WTC11 (cell line): Measurements from ENCODE around the gene ZNF740. TPM values are rescaled to one million over a fixed set of nuclear protein-coding genes. Genes with fewer than 3 reads are reported as not detected.

Experiments
- ATAC-seq: fragments of 200-7000 bp; cut with Tn5 transposase; 2 replicates; pipeline ENCODE4 v1.10.0; 2021; ENCODE audit warnings: mild to moderate bottlenecking, moderate library complexity
- CTCF ChIA-PET: fragments of 300-600 bp; sonication (Branson Sonifier 250); formaldehyde crosslinking; loops from one replicate; lab custom pipeline; 2021; ENCODE audit warnings: antibody characterized with exemption; lab: Charles Lee
- POLR2A ChIA-PET: fragments of 350-600 bp; sonication (Branson Sonifier 250); formaldehyde crosslinking; loops from one replicate; lab custom pipeline; 2021; ENCODE audit warnings: antibody characterized with exemption; lab: Charles Lee
- DNase-seq: peaks from one replicate; pipeline ENCODE4 v3.0.0; 2021; ENCODE audit warnings: low spot score
- H3K27ac Mint-ChIP-seq: 2 replicates; pipeline ENCODE4 v1.8.0; 2021; ENCODE audit warnings: mixed read lengths
- H3K27me3 Mint-ChIP-seq: 2 replicates; pipeline ENCODE4 v1.8.0; 2021; ENCODE audit warnings: low read depth, mild to moderate bottlenecking, moderate library complexity, mixed read lengths
- H3K36me3 Mint-ChIP-seq: 2 replicates; pipeline ENCODE4 v1.8.0; 2021; ENCODE audit warnings: mixed read lengths
- H3K4me1 Mint-ChIP-seq: 2 replicates; pipeline ENCODE4 v1.8.0; 2022; ENCODE audit warnings: mixed read lengths
- H3K4me3 Mint-ChIP-seq: 2 replicates; pipeline ENCODE4 v1.8.0; 2021; ENCODE audit warnings: mild to moderate bottlenecking, moderate library complexity, mixed read lengths
- H3K9me3 Mint-ChIP-seq: 2 replicates; pipeline ENCODE4 v1.8.0; 2021; ENCODE audit warnings: mixed read lengths
- CBFB ChIP-seq: sonication (generic); formaldehyde crosslinking; IDR thresholded peaks from 2 replicates; pipeline ENCODE4 v1.8.1; 2022; ENCODE audit warnings: mild to moderate bottlenecking, low read depth, missing genetic modification reagents
- CREM ChIP-seq: sonication (generic); formaldehyde crosslinking; IDR thresholded peaks from 2 replicates; pipeline ENCODE4 v1.8.1; 2022; ENCODE audit warnings: mild to moderate bottlenecking, missing genetic modification reagents, moderate library complexity
- KAT7 ChIP-seq: sonication (generic); formaldehyde crosslinking; IDR thresholded peaks from 2 replicates; pipeline ENCODE4 v1.8.1; 2023; ENCODE audit warnings: missing genetic modification reagents, mild to moderate bottlenecking, borderline replicate concordance
- NFATC4 ChIP-seq: fragments of 250-450 bp; sonication (Bioruptor Pico); IDR thresholded peaks from 2 replicates; pipeline ENCODE4 v1.9.0; 2021; ENCODE audit warnings: mild to moderate bottlenecking
- NR1H2 ChIP-seq: sonication (generic); formaldehyde crosslinking; IDR thresholded peaks from 2 replicates; pipeline ENCODE4 v1.9.0; 2021; ENCODE audit warnings: mild to moderate bottlenecking, moderate library complexity, missing genetic modification reagents
- RORB ChIP-seq: fragments of 250-450 bp; sonication (Bioruptor Pico); IDR thresholded peaks from 2 replicates; pipeline ENCODE4 v1.9.0; 2021; ENCODE audit warnings: mild to moderate bottlenecking
- SMAD4 ChIP-seq: sonication (generic); formaldehyde crosslinking; IDR thresholded peaks from 2 replicates; pipeline ENCODE4 v1.8.0; 2022; ENCODE audit warnings: mild to moderate bottlenecking, missing genetic modification reagents
- SP1 ChIP-seq: sonication (generic); formaldehyde crosslinking; conservative IDR thresholded peaks from 2 replicates; pipeline ENCODE4 v1.8.1; 2022; ENCODE audit warnings: missing genetic modification reagents
- TEAD1 ChIP-seq: sonication (generic); formaldehyde crosslinking; IDR thresholded peaks from 2 replicates; pipeline ENCODE4 v1.8.0; 2022; ENCODE audit warnings: mild to moderate bottlenecking, missing genetic modification reagents
- TEAD4 ChIP-seq: sonication (generic); formaldehyde crosslinking; IDR thresholded peaks from 2 replicates; pipeline ENCODE4 v1.8.0; 2022; ENCODE audit warnings: mild to moderate bottlenecking, missing genetic modification reagents
- USF2 ChIP-seq: sonication (generic); formaldehyde crosslinking; IDR thresholded peaks from 2 replicates; pipeline ENCODE4 v1.8.1; 2023; ENCODE audit warnings: mild to moderate bottlenecking, missing genetic modification reagents, moderate library complexity
- total RNA-seq: library from RNA; stranded (reverse); gene quantifications from 3 replicates; pipeline ENCODE4 v1.2.3, GENCODE V29; 2021
- TF ChIP-seq, protein P1 (sequence below): sonication (generic); formaldehyde crosslinking; IDR thresholded peaks from 2 replicates; pipeline ENCODE4 v1.8.1; 2022; ENCODE audit warnings: low read depth, mild to moderate bottlenecking, moderate library complexity, missing genetic modification reagents, borderline replicate concordance
- TF ChIP-seq, protein P2 (sequence below): sonication (generic); formaldehyde crosslinking; IDR thresholded peaks from 2 replicates; pipeline ENCODE4 v1.8.1; 2023; ENCODE audit warnings: mild to moderate bottlenecking, moderate library complexity, missing genetic modification reagents
- TF ChIP-seq, protein P3 (sequence below): sonication (generic); formaldehyde crosslinking; IDR thresholded peaks from 2 replicates; pipeline ENCODE4 v1.8.1; 2023; ENCODE audit warnings: mild to moderate bottlenecking, missing genetic modification reagents
- TF ChIP-seq, protein P4 (sequence below): fragments of 250-450 bp; sonication (Bioruptor Pico); IDR thresholded peaks from 2 replicates; pipeline ENCODE4 v2.1.2; 2022; ENCODE audit warnings: mild to moderate bottlenecking, moderate library complexity
- TF ChIP-seq, protein P5 (sequence below): sonication (generic); formaldehyde crosslinking; IDR thresholded peaks from 2 replicates; pipeline ENCODE4 v1.8.0; 2022; ENCODE audit warnings: mild to moderate bottlenecking, missing genetic modification reagents
- TF ChIP-seq, protein P6 (sequence below): sonication (generic); formaldehyde crosslinking; IDR thresholded peaks from 2 replicates; pipeline ENCODE4 v1.8.0; 2022; ENCODE audit warnings: mild to moderate bottlenecking, missing genetic modification reagents

ZNF740 gene
- total RNA-seq, 1 experiment from 2014 or later, result 26.6 TPM

DNA sequence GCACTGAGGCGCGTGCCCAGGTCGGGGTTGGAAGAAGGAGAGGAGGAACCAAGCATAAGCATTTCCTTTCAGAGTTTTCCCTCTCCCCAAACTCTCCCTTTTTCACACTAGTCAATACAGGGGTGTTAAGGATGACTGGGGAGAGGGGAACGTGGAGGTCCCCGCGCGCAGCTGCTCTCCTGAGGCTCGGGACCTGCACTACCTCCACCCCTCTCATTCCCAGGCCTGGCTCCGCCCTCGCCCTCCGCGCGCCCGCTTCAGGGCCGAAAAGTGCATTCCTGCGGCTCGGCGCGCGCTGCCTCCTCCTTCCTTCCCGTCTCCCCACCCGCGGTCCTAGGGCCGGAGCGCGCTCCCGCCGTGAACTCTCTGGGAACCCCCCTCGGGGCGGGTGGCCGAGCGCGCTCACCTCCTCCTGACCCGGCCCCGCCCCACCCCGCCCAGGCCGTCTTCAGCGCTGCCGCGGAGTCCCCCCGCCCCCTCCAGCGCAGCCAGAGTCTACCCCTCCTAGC is 40.2 kb downstream of the ZNF740 start (continued):
- TF ChIP-seq, protein P1, sequence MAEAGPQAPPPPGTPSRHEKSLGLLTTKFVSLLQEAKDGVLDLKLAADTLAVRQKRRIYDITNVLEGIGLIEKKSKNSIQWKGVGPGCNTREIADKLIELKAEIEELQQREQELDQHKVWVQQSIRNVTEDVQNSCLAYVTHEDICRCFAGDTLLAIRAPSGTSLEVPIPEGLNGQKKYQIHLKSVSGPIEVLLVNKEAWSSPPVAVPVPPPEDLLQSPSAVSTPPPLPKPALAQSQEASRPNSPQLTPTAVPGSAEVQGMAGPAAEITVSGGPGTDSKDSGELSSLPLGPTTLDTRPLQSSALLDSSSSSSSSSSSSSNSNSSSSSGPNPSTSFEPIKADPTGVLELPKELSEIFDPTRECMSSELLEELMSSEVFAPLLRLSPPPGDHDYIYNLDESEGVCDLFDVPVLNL (CRISPR knock-in tag), result no peak
- TF ChIP-seq, protein P2, sequence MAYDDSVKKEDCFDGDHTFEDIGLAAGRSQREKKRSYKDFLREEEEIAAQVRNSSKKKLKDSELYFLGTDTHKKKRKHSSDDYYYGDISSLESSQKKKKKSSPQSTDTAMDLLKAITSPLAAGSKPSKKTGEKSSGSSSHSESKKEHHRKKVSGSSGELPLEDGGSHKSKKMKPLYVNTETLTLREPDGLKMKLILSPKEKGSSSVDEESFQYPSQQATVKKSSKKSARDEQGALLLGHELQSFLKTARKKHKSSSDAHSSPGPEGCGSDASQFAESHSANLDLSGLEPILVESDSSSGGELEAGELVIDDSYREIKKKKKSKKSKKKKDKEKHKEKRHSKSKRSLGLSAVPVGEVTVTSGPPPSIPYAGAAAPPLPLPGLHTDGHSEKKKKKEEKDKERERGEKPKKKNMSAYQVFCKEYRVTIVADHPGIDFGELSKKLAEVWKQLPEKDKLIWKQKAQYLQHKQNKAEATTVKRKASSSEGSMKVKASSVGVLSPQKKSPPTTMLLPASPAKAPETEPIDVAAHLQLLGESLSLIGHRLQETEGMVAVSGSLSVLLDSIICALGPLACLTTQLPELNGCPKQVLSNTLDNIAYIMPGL (CRISPR knock-in tag), result peak; percentile 14; the same call in 1 of the 2 replicates
- TF ChIP-seq, protein P3, sequence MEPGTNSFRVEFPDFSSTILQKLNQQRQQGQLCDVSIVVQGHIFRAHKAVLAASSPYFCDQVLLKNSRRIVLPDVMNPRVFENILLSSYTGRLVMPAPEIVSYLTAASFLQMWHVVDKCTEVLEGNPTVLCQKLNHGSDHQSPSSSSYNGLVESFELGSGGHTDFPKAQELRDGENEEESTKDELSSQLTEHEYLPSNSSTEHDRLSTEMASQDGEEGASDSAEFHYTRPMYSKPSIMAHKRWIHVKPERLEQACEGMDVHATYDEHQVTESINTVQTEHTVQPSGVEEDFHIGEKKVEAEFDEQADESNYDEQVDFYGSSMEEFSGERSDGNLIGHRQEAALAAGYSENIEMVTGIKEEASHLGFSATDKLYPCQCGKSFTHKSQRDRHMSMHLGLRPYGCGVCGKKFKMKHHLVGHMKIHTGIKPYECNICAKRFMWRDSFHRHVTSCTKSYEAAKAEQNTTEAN, result 0 out of 2 replicates have a peak, but pooled peaks have one; percentile 8
- peak; percentile 84; the same call in 1 of the 2 replicates for TF ChIP-seq TEAD1 (CRISPR knock-in tag)
- 0 out of 2 replicates have a peak, but pooled peaks have one; percentile 57 for TF ChIP-seq SMAD4 (CRISPR knock-in tag)
- TF ChIP-seq, protein P4, sequence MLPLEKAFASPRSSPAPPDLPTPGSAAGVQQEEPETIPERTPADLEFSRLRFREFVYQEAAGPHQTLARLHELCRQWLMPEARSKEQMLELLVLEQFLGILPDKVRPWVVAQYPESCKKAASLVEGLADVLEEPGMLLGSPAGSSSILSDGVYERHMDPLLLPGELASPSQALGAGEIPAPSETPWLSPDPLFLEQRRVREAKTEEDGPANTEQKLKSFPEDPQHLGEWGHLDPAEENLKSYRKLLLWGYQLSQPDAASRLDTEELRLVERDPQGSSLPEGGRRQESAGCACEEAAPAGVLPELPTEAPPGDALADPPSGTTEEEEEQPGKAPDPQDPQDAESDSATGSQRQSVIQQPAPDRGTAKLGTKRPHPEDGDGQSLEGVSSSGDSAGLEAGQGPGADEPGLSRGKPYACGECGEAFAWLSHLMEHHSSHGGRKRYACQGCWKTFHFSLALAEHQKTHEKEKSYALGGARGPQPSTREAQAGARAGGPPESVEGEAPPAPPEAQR (CRISPR knock-in tag), result no peak
- TF ChIP-seq RORB (CRISPR knock-in tag), result no peak
- TF ChIP-seq CREM (CRISPR knock-in tag), result peak; percentile 55; the same call in 1 of the 2 replicates
- peak; percentile 43; the same call in 1 of the 2 replicates for TF ChIP-seq NFATC4 (CRISPR knock-in tag)
- TF ChIP-seq, protein P5, sequence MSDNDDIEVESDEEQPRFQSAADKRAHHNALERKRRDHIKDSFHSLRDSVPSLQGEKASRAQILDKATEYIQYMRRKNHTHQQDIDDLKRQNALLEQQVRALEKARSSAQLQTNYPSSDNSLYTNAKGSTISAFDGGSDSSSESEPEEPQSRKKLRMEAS (CRISPR knock-in tag), result peak; percentile 58; the same call in 1 of the 2 replicates
- TF ChIP-seq TEAD4, result peak; percentile 48; the same call in 1 of the 2 replicates

DNA sequence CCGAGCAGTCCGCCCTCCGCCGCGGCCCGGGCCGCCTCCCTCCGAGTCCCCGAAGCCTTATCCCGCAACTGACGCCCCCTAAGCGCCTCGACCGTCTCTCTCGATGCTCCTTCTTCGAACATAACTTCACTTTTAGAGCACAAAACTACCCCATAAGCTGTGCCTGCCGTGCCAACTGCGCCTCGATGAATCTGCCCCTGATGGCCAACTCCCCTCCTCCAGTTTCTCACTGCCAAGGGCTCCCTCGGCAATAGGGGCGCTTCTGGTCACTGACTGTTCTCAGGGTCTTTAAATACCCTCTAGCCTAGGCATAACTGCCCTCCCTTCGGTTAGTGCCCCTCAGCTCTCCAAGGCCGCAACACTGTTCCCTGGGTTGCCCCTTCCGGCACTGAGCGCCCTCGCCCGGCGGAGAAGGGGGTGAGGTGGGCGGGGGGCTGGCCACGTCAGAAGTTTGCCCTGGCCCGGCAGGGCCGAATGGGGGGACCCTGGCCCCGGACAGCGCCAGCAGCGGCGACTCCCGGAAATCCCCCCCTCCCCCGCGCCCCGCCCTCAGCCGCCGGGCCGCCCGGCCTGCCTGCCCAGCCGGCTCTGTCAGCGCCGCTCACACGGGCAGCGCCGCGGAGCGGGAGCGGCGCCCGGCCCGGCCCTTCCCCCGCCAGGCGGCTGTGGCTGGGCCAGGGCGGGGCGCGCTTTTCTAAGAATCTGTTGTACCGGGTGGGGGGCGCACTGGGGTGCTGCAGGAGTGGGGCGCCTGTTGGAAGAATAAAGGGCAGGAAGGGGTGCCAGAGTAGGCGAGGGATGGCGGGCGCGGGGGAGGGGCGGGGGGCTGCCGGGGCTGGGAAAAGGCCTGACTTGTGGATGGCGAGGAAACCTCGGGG is 40.9 kb downstream of the ZNF740 start:
- peaks cover 7% of the 10 kb centered on the region; the same call in 1 of the 2 replicates for H3K27me3 Mint-ChIP-seq
- ChIA-PET CTCF (interaction anchor here (0.6 to 2.7 kb wide), 11 partner anchors 9 to 167 kb away, joined by 3 to 15 read pairs (median 11); partner anchors contain the start of gene ESPL1), POLR2A (interaction anchor here (1.0 to 2.4 kb wide), 2 partner anchors 13 to 20 kb away, joined by 4 to 7 read pairs; no protein-coding TSS in a partner anchor)
- TF ChIP-seq USF2 (peak; percentile 0; the same call in 1 of the 2 replicates), CREM (CRISPR knock-in tag) (no peak), NR1H2 (CRISPR knock-in tag) (no peak), CBFB (no peak), KAT7 (CRISPR knock-in tag) (0 out of 2 replicates have a peak, but pooled peaks have one; percentile 60), SP1 (CRISPR knock-in tag) (peak; percentile 46; the same call in 1 of the 2 replicates)
- TF ChIP-seq, protein P3, result 0 out of 2 replicates have a peak, but pooled peaks have one; percentile 6
- TF ChIP-seq, protein P5 (CRISPR knock-in tag), result 0 out of 2 replicates have a peak, but pooled peaks have one; percentile 44
- TF ChIP-seq, protein P6, sequence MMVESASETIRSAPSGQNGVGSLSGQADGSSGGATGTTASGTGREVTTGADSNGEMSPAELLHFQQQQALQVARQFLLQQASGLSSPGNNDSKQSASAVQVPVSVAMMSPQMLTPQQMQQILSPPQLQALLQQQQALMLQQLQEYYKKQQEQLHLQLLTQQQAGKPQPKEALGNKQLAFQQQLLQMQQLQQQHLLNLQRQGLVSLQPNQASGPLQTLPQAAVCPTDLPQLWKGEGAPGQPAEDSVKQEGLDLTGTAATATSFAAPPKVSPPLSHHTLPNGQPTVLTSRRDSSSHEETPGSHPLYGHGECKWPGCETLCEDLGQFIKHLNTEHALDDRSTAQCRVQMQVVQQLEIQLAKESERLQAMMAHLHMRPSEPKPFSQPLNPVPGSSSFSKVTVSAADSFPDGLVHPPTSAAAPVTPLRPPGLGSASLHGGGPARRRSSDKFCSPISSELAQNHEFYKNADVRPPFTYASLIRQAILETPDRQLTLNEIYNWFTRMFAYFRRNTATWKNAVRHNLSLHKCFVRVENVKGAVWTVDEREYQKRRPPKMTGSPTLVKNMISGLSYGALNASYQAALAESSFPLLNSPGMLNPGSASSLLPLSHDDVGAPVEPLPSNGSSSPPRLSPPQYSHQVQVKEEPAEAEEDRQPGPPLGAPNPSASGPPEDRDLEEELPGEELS (CRISPR knock-in tag), result peak; percentile 69; the same call in 1 of the 2 replicates
- H3K4me3 Mint-ChIP-seq, result peak overlapping the region; percentile 90
- H3K4me1 Mint-ChIP-seq, result peaks cover 72% of the 10 kb centered on the region
- peak overlapping the region; percentile 98 for H3K27ac Mint-ChIP-seq
- no peaks in the 10 kb centered on the region for H3K36me3 Mint-ChIP-seq
- DNase-seq (peak; percentile 89), ATAC-seq (peak; percentile 16)
- H3K9me3 Mint-ChIP-seq, result no peaks in the 10 kb centered on the region
